Measurements from ENCODE around the gene FGD5.

The FGD5 gene

DNA sequence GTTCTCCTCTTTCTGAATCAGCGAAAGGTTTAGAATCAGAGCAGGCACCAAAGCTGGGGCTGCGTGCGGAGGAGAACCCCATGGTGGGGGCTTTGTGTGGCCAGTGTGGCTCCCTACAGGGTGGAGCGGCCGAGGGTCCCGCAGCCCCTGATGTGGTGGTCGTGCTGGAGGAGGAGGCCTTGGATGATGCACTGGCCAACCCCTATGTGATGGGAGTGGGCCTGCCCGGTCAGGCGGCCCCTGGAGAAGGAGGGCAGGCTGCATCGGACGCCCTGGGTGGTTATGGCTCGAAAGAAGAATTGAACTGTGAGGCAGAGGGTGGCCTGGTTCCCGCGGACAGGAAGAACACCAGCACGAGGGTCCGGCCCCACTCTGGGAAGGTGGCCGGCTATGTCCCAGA lies 1.4 kb downstream of the FGD5 start:
- TF ChIP-seq CTCF (IDR thresholded peaks at IDR 0.05; ENCODE audit: low read depth, low read length, missing control alignments): no peak
- H3K4me3 ChIP-seq (replicated peaks; ENCODE audit: low read depth, low read length): no peak overlapping the region
- no peak for DNase-seq (ENCODE audit: extremely low read depth, low read depth)

DNA sequence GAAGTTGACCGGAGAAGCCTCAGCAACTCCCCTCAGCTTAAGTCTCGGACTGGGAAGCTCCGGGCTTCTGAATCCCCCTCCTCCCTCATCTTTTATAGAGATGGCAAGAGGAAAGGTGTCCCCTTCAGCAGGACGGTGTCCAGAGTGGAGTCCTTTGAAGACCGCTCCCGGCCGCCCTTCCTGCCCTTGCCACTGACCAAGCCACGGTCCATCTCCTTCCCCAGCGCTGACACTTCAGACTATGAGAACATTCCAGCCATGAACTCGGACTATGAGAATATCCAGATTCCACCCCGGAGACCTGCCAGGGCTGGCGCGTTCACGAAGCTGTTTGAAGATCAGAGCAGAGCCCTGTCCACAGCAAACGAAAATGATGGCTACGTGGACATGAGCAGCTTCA lies 2.4 kb downstream of the FGD5 start:
- no peak for TF ChIP-seq CTCF (IDR thresholded peaks at IDR 0.05; ENCODE audit: low read depth, low read length, missing control alignments)
- DNase-seq (ENCODE audit: extremely low read depth, low read depth): no peak
- H3K4me3 ChIP-seq (replicated peaks; ENCODE audit: low read depth, low read length): no peak overlapping the region

- no peak for TF ChIP-seq CTCF (IDR thresholded peaks at IDR 0.05; ENCODE audit: low read depth, low read length, missing control alignments)
- no peak overlapping the region for H3K4me3 ChIP-seq (replicated peaks; ENCODE audit: low read depth, low read length)
- DNase-seq (ENCODE audit: extremely low read depth, low read depth): no peak
These were observed 3.4 kb downstream of the FGD5 start for GRCh38 chr3:14822134-14822533.

DNA sequence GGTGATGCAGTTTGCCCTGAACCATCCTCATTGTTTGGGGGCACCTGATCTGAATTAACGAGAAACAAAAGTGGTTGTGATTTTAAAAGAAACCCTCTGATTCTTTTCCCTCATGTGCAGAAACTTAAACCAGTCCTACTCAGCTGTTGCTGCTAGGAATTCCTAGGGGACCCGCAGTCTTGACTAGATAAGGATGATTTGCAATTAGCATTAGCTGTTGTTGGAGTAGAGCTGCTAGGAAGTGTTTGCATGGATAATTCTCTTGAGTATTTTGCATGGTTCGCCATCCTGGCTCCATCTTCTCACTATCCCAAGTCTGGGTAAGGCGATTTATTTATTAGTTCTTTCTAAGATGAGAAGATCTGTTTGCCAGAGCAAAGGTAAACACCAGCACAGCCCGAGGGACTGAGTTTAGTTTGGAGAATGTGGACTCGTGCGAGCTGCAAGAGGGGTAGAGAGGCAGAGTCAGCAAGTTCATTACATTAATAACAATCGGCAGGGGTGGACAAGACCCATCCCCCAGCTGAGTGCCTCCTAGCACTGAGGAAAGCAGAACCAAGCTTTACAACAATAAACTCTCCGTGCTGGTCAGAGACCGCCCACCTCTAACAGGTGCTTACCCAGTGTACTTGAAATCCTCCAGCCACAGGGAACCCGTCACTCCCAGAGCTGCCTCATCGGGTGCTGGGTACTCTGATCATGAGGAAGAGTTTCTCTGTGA lies 4.1 kb downstream of the FGD5 start:
- no peak for DNase-seq (ENCODE audit: extremely low read depth, low read depth)
- no peak for TF ChIP-seq CTCF (IDR thresholded peaks at IDR 0.05; ENCODE audit: low read depth, low read length, missing control alignments)
- no peak overlapping the region for H3K4me3 ChIP-seq (replicated peaks; ENCODE audit: low read depth, low read length)

DNA sequence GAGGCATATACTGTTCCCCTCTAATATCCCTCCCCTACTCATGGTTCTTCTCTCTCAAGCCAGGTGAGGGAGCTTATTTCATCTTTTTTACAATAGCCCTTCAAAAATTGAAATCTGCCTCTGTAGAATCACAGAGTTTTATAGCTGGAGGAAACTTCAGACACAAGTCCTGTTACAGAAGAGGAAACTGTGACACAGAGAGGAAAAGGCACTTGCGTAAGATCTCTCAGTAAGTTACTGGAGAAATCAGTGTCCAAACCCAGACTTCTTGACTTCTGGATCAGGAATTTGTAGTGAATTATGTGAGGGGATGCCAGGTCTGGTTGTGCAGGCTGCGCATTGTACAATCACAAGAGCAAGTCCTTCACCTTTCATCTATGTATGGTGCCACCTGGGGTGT lies 4.6 kb downstream of the FGD5 start:
- no peak for DNase-seq (ENCODE audit: extremely low read depth, low read depth)
- H3K4me3 ChIP-seq (replicated peaks; ENCODE audit: low read depth, low read length): no peak overlapping the region
- no peak for TF ChIP-seq CTCF (IDR thresholded peaks at IDR 0.05; ENCODE audit: low read depth, low read length, missing control alignments)

- DNase-seq (ENCODE audit: extremely low read depth, low read depth): no peak
- H3K4me3 ChIP-seq (replicated peaks; ENCODE audit: low read depth, low read length): no peak overlapping the region
- no peak for TF ChIP-seq CTCF (IDR thresholded peaks at IDR 0.05; ENCODE audit: low read depth, low read length, missing control alignments)
These were observed 5.3 kb downstream of the FGD5 start for GRCh38 chr3:14823910-14824629.
